ENCODE data around the gene IMPACT.

Gene IMPACT

GRCh38 chr18:24417480-24417879 lies 9.0 kb upstream of the IMPACT start:
- in situ Hi-C loops (cut with MboI; ENCODE audit: low sequenced_read_pairs, unreplicated experiment), result no loop called here
- no peak for DNase-seq (ENCODE audit: low spot score)
- TF ChIP-seq, protein P1, sequence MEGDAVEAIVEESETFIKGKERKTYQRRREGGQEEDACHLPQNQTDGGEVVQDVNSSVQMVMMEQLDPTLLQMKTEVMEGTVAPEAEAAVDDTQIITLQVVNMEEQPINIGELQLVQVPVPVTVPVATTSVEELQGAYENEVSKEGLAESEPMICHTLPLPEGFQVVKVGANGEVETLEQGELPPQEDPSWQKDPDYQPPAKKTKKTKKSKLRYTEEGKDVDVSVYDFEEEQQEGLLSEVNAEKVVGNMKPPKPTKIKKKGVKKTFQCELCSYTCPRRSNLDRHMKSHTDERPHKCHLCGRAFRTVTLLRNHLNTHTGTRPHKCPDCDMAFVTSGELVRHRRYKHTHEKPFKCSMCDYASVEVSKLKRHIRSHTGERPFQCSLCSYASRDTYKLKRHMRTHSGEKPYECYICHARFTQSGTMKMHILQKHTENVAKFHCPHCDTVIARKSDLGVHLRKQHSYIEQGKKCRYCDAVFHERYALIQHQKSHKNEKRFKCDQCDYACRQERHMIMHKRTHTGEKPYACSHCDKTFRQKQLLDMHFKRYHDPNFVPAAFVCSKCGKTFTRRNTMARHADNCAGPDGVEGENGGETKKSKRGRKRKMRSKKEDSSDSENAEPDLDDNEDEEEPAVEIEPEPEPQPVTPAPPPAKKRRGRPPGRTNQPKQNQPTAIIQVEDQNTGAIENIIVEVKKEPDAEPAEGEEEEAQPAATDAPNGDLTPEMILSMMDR (IDR thresholded peaks at IDR 0.05; ENCODE audit: borderline replicate concordance, control extremely low read depth, extremely low read depth, insufficient read depth, missing control alignments), result no peak

GRCh38 chr18:24420551-24420950 lies 5.9 kb upstream of the IMPACT start:
- TF ChIP-seq, protein P1 (IDR thresholded peaks at IDR 0.05; ENCODE audit: borderline replicate concordance, control extremely low read depth, extremely low read depth, insufficient read depth, missing control alignments), result no peak
- in situ Hi-C loops (cut with MboI; ENCODE audit: low sequenced_read_pairs, unreplicated experiment), result no loop called here
- no peak for DNase-seq (ENCODE audit: low spot score)

DNA sequence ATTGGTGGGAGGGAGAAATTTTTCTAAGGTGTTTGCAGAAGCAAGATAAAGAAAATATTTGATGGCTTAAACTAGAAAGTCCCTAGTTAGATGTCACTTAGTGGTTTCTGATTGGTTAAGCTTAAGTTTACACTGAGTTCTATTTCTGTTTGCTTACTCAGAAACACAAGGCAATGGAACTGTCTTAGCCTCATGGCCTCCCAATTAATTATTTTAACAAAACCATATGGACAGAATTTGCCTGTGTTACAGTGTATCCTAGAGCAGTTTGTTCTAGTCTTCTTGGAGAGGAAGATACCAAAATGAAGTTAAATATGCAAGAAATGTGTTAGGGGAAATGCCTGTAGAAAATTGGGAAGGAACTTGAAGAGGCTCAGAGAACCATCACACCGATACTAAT lies 4.6 kb upstream of the IMPACT start:
- TF ChIP-seq, protein P1 (IDR thresholded peaks at IDR 0.05; ENCODE audit: borderline replicate concordance, control extremely low read depth, extremely low read depth, insufficient read depth, missing control alignments), result no peak
- DNase-seq (ENCODE audit: low spot score), result no peak
- in situ Hi-C loops (cut with MboI; ENCODE audit: low sequenced_read_pairs, unreplicated experiment), result no loop called here

GRCh38 chr18:24426073-24426397 lies 435 bp upstream of the IMPACT start:
- no peak for DNase-seq (ENCODE audit: low spot score)
- TF ChIP-seq, protein P1 (IDR thresholded peaks at IDR 0.05; ENCODE audit: borderline replicate concordance, control extremely low read depth, extremely low read depth, insufficient read depth, missing control alignments), result no peak
- in situ Hi-C loops (cut with MboI; ENCODE audit: low sequenced_read_pairs, unreplicated experiment), result no loop called here

DNA sequence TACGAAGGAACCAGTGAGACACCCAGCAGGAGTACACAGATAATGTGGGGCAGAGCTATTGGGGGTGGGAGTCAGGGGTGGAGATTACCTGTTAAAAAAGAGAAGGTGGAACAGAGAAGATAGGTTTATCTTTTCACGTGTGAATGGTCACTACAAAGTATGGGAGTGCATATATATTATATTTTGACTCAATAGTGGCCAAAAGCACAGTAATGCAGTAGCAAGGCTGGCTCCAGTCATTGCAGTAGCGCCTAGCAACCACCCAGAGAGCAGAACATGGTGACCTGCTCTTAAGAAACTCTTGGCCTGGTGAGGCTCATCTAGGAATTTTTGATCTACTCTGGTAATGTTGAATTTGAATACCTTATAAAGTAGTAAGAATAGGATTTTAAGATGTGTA lies 1.0 kb downstream of the IMPACT start:
- TF ChIP-seq, protein P1 (IDR thresholded peaks at IDR 0.05; ENCODE audit: borderline replicate concordance, control extremely low read depth, extremely low read depth, insufficient read depth, missing control alignments), result no peak
- in situ Hi-C loops (cut with MboI; ENCODE audit: low sequenced_read_pairs, unreplicated experiment), result no loop called here
- no peak for DNase-seq (ENCODE audit: low spot score)

DNA sequence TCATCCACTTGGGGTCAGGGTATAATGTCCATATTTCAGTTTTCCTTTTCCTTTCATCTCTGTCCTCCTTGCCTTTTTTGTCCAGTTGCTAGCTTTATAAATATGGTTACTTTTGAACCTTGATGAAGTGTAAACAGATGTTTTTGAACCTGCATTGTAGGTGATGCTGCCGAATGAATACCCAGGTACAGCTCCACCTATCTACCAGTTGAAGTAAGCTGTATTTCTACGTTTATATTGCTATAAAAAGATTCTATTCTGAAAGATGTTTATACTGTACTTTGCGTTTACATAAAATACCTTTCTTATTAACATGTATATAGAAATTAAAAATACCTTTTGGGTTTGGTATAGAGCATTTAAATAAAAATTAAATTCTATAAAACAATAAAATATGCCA lies 2.2 kb downstream of the IMPACT start:
- no peak for DNase-seq (ENCODE audit: low spot score)
- in situ Hi-C loops (cut with MboI; ENCODE audit: low sequenced_read_pairs, unreplicated experiment), result no loop called here
- TF ChIP-seq, protein P1 (IDR thresholded peaks at IDR 0.05; ENCODE audit: borderline replicate concordance, control extremely low read depth, extremely low read depth, insufficient read depth, missing control alignments), result no peak

DNA sequence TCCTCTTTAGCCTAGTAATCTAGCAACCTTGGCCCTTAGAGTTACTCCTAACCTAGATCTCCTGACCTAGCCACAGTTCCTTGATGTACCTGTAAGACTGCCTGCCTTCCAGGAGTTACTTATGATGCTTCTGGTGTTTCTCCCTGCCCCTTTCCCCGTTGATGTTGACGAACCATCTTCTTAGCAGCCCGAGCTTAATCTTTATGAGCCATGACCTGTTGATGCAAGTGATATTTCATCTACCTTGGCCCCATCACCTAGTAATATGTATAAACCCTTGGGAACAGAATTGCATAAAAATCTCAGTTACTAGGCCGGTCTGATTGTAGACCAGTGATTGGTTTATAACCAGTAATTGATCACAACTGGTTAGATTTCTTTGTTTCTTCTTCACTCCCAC lies 2.7 kb downstream of the IMPACT start:
- no peak for DNase-seq (ENCODE audit: low spot score)
- TF ChIP-seq, protein P1 (IDR thresholded peaks at IDR 0.05; ENCODE audit: borderline replicate concordance, control extremely low read depth, extremely low read depth, insufficient read depth, missing control alignments), result no peak
- in situ Hi-C loops (cut with MboI; ENCODE audit: low sequenced_read_pairs, unreplicated experiment), result no loop called here
